ENCODE measurements around the gene STK40.
A peak's percentile ranks its signal among the peaks of the same experiment; 100 is the strongest.

GRCh38 chr1:36352125-36352909 is 33.4 kb downstream of the STK40 start:
- peak; percentile 22 to 44; a peak in 3 of 4 replicates for TF ChIP-seq CTCF (conservative IDR thresholded peaks at IDR 0.05; ENCODE audit: low read depth in 2 of 2)
- no peak for TF ChIP-seq POLR2AphosphoS5 (IDR thresholded peaks at IDR 0.05; ENCODE audit: low read depth)
